GM08714 (cell line): Measurements from ENCODE around the gene SEMA3A.

ENCODE experiments used
- H3K4me3 ChIP-seq: fragments of 200-500 bp; sonication (Bioruptor generic); 2 replicates; pipeline ENCODE4 v1.5.1; 2014; ENCODE audit warnings: mild to moderate bottlenecking, low read length, inconsistent platforms
- ZNF274 ChIP-seq: IDR thresholded peaks from 2 replicates; pipeline ENCODE4 v1.6.1; 2012; ENCODE audit warnings: mild to moderate bottlenecking, low read depth, low read length

SEMA3A gene

DNA sequence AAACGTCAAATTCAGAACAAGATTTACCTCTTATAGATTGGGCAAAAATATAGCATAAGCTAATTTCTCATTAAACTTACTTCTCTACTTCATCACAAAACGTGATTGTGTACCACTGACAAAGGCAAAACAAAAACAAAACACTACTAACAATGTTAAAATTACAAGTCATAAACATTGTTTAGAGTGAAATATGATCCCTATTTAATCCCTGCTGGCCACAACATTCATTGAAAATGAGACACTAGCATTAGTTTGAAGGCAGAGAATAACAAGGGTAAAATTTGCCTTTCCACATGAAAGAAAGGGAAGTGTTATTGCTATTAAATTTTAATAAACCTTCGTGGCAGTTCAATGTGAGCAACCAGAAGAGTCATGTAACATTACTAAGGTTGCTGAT, 45.0 kb downstream of the SEMA3A start:
- H3K4me3 ChIP-seq, result no peak overlapping the region
- no peak for TF ChIP-seq ZNF274

DNA sequence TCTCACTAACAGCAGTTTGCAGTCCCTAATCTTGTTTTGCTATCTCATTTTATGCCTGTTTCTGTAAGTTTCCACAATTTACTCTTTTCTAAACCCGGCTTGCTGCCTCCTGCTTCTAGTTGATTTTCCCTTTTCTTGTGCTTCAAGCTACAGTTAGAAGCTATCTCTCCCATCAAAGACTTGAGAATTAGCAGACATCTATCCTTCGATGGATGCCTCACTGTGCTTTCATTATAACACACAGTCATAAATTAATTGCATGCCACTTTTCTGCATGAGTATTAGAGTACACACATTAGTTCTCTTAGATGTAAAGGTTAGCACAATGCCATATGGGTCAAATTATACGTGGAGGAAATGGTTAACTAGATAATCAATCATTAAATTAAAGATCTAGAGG, 48.7 kb downstream of the SEMA3A start:
- no peak overlapping the region for H3K4me3 ChIP-seq
- no peak for TF ChIP-seq ZNF274

DNA sequence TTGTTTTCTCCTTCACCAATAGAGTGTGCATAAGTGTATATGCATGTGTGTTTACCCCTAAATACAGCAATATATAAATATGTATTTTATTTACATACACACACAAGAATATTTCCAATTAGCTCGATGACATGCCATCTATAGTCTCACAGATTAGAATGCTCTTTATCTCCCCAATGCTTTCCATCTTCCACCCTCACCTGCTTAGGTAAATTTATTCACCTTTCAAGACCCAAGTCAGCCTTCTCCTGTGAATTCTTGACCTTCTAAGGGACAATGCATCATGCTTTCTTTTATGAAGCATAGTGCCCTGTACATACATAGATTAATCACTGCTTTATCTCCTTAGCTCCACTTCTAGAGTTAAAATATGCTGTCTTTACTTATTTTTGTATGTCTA, 49.7 kb downstream of the SEMA3A start:
- no peak for TF ChIP-seq ZNF274
- H3K4me3 ChIP-seq, result no peak overlapping the region

DNA sequence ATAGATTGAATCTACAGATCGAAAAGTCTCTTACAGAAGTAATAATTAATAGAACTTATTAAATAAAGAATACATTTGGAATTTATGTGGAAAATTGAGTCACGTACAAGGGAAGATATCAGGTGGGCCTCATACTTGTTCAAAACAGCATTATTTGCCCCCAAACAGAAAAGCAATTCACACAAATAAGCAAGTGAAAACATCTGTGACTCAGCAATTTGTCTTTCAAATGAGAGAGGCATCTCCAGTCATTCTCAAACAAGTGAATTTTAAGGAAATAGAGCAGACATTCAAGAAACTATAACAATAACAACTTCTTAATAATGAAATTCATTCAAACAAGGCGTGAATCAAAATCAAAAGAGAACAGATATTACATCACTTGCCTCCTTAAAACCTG, 50.1 kb downstream of the SEMA3A start:
- H3K4me3 ChIP-seq, result no peak overlapping the region
- TF ChIP-seq ZNF274, result no peak

DNA sequence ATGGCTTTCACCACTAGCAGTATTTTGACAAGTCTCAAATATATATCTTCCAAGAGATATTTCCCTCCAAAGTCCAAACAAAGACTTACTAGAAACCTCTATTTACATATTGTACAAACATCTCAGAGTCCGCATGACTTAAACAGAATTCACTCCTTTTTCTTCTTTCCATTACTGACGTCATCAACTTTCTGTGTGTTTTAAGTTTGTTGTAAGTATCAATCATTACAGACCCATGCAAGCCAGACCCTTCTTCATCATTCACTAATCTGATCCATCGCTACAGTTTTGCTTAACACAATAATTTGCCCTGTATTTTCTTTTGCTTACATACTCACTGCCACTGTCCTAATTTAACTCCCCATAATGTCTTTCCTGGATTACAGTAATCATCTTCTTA, 51.9 kb downstream of the SEMA3A start:
- H3K4me3 ChIP-seq, result no peak overlapping the region

DNA sequence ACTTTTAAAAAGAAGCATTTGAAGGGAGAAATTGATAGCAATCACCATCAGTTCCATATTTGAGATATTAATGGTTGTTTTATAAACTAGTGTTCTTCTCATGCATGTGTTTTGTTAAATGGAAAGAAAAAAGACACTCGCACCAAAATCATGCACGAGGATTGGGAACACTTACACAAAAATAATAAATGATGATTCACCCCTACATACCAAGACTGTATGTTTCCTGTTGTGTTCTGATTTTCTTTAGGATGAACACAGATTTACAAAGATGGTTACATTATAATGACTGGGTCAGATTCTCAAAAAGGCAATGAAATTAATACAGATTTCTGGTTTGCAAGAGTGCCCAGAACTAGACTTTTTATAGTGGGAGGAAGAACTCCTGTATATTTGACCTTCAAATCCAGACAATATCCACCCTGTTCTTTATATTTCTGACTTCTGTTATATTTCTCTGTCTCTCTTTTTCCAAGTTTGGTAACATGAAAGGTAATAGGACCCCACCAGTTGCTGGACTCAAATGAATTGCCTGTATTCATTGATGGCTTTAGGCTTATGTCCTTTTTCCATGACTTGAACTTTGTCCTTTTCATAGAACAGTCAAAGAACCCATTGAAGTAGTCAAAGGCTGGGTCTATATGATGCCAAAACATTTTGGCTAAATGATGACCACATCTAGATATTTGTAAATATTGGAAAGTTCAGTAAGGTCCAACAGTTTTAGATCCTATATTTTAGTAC, 54.4 kb downstream of the SEMA3A start:
- no peak overlapping the region for H3K4me3 ChIP-seq

More for the DNA sequence above, 51.9 kb downstream of the SEMA3A start:
- TF ChIP-seq ZNF274, result no peak

DNA sequence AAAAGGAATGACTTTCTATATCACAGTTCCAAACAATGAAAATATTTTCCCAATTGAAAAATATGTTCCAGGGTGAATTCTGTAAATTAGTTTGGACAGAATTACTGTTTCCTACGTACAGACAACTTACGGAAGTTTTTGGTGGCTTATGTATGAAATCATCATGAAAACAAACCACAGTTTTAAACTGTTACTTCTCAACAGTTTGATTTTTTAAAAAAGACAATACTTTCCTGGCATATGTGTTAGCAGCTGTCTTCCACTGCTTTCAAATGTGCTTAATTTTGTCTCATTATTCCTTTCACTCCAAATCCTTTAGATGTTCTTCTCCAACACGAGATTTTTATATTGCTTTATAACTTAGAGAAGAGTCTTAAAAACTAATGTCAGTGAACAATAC, 56.2 kb downstream of the SEMA3A start:
- H3K4me3 ChIP-seq, result no peak overlapping the region
- TF ChIP-seq ZNF274, result no peak

More for the DNA sequence above, 54.4 kb downstream of the SEMA3A start:
- TF ChIP-seq ZNF274, result no peak

DNA sequence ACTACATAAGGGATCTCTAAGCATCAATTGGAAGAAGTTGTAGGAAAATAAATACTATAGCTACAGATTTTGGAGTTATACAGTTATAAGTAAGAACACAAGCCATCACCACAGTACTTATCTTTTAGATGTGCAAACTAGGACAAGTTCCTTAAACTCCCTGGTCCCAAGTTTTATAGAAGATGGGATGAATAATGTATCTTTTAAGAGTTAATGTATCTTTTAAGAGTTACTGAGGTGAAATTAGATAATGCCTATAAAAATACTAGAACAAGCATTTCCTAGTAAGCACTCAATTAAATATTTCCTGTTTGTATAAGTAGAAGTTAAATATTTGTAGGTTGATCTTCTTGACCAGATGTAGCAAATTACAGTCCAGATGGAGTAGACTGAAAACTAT, 56.8 kb downstream of the SEMA3A start:
- TF ChIP-seq ZNF274, result no peak
- H3K4me3 ChIP-seq, result no peak overlapping the region

DNA sequence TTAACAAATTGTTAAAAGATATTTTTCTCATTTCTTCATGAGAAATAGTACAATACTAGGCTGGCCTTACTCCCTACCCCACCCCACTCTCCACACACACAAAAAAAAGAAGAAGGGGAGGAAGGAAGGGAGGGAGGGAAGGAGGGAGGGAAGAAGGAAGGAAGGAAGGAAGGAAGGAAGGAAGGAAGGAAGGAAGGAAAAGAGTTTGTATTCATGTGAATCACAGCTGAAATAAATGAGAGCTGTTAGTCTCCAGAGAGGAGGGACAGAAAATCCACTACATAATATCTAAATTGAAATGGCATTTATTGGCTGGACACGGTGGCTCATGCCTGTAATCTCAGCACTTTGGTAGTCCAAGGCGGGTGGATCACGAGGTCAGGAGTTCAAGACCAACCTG, 57.8 kb downstream of the SEMA3A start:
- TF ChIP-seq ZNF274, result no peak
- no peak overlapping the region for H3K4me3 ChIP-seq

DNA sequence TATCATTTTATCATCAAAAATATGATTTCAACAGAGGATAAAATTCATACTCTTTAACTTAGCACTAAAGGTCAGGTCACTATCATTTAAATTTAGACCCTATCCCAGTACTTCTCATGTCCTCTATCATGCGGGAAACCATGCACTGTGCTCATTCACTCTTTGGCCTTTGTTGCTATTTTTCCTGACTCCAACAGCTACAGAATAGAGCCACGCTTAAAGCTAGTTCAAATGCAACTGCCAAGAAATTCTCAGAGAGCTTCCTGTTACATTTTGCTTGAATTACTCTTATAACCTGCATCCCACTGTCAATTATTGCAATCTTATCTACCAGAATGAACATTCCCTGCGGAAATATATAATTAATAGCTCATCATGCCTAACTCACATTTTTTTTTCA, 58.3 kb downstream of the SEMA3A start:
- H3K4me3 ChIP-seq, result no peak overlapping the region
- no peak for TF ChIP-seq ZNF274

DNA sequence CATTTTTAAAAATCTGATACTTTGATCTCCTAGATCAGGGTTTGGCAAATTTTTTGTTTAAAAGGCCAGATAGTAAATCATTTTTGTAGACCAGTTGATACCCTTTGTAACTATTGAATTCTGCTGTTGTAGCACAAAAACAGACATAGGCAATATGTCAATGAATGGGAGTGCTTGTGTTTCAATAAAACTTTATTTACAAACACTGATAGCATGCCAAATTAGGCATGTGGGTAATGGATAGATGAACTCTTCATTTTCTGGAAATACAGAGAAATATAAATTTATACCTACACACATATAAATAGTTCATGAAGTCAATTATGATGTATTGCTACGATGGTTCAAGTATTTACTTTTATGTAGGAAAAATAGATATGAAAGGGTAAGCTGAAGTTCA, 60.4 kb downstream of the SEMA3A start:
- no peak overlapping the region for H3K4me3 ChIP-seq
- TF ChIP-seq ZNF274, result no peak

DNA sequence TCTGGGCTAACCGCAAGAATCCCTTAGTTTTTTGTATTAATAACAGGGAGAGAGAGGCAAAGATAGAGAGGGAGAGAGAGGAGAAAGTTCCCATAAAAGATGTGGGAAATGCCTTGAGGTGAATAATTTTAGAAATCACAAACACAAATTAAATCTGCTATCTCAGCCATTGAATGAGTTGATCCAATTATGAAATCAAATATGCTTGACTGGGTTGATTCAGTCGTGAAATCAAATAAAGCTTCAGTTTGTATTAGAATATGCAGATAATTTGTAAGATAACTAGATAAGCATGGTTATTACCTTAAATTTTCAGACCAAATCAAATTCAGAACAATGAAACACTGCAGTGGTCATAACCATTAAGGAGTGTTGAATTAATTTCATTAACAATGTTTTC, 68.9 kb downstream of the SEMA3A start:
- H3K4me3 ChIP-seq, result no peak overlapping the region
- no peak for TF ChIP-seq ZNF274

DNA sequence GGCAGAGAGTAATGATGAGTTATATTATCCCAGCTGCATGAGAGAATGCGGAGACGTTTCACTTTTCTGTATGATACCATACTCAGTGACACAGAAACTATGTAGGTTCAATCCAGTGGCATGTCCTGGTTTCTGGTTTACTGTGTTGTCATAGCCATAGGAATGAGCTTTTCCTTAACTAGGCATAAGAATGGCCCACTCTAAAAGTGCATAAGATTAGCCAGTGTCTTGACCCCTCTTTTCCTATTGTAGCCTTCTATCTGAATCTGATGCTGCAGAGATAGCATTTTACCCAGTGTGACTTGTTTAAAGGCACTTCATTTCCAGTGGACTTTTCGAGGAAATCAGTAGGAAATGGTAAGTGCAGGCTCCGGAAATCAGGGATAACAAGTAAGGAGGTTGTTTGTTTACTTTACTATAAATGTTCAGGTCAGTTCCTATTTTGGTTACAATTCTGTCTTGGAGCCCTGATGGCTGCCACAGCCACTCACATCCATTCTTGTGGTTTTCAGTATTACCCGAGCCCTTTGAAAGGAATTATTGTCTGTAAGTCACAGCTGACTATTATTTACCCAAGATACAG, 70.5 kb downstream of the SEMA3A start:
- no peak for TF ChIP-seq ZNF274

DNA sequence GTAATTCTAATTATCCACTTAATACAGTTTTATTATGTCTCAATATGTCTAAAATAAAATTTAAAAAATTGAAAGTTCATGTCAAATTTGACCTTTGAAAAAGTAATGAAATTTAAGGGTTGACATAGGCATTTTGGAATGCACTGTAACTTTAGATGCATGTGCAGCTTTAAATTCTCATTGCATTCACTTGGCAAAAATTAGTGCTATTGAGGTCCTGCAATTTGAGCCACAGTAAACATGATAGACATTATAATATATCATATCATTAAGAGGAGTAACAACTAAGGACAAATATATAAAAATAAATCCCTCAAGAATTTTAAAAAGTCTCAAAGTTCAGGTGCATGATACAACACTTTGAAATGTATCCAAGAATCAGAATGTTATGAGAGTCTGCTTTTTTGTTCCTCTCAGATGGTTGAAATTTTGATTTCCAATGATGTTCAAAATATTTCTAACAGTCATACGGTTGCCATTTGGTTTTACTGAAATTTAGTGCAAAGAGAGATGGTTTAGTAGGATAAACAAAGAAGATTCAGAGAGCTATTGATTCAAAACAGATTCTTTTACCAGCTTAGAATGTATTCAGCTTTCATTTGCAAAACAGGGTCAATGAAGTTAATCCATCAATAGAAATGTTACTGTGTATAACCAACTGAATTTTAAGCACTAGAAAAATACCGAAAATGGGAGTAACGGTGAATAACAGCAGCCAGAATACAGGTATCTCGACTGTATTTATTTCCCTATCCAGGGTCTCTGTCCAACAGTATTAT, 71.8 kb downstream of the SEMA3A start:
- no peak overlapping the region for H3K4me3 ChIP-seq
- no peak for TF ChIP-seq ZNF274

More for the DNA sequence above, 70.5 kb downstream of the SEMA3A start:
- no peak overlapping the region for H3K4me3 ChIP-seq

DNA sequence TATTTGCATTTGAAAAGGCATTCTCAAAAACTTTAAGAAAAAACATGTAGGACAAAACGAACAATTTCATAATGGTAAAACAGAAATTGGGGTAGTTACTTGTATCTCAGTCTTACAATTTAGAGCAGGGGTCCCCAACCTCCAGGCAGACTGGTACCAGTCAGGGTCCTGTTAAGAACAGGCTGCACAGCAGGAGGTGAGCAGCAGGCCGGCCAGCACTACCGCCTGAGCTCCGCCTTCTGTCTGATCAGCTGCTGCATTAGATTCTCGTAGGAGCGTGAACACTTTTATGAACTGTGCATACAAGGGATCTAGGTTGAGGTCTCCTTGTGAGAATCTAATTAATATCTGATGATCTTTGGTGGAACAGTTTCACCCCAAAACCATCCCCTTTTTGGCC, 77.3 kb downstream of the SEMA3A start:
- no peak for TF ChIP-seq ZNF274
- H3K4me3 ChIP-seq, result no peak overlapping the region
